ENCODE results near the gene RAB33A.

GRCh38 chrX:130204647-130205046 is 32.9 kb downstream of the RAB33A start:
- no peak for TF ChIP-seq ELF1 (IDR thresholded peaks at IDR 0.05; ENCODE audit: borderline replicate concordance, low read depth)
- TF ChIP-seq SP1 (IDR thresholded peaks at IDR 0.05; ENCODE audit: low read depth) = no peak
- TF ChIP-seq CTCF (IDR thresholded peaks at IDR 0.05 in 2 of 3, conservative IDR thresholded peaks at IDR 0.05 in 1 of 3; ENCODE audit: borderline replicate concordance in 1 of 3, insufficient read depth in 1 of 3, low read depth in 2 of 3, low read length in 2 of 3) = no peak
- no peak for TF ChIP-seq EZH2phosphoT487 (IDR thresholded peaks at IDR 0.05; ENCODE audit: borderline replicate concordance)
- no peak for TF ChIP-seq POLR2AphosphoS5 (IDR thresholded peaks at IDR 0.05; ENCODE audit: low read depth, low read length)

Data from HCT116 (cell line).